Stimulated activated CD8-positive, alpha-beta memory T cell treated with anti-CD3 and anti-CD28 coated beads, Interleukin-15, amount 100 ng/mL, for 24 hours (primary cell): ENCODE data around the gene BRINP2.

Experiments used
- DNase-seq: peaks from one replicate; pipeline ENCODE4 v3.0.0-alpha.2; 2020; ENCODE audit warnings: low read depth

Gene BRINP2, protein sequence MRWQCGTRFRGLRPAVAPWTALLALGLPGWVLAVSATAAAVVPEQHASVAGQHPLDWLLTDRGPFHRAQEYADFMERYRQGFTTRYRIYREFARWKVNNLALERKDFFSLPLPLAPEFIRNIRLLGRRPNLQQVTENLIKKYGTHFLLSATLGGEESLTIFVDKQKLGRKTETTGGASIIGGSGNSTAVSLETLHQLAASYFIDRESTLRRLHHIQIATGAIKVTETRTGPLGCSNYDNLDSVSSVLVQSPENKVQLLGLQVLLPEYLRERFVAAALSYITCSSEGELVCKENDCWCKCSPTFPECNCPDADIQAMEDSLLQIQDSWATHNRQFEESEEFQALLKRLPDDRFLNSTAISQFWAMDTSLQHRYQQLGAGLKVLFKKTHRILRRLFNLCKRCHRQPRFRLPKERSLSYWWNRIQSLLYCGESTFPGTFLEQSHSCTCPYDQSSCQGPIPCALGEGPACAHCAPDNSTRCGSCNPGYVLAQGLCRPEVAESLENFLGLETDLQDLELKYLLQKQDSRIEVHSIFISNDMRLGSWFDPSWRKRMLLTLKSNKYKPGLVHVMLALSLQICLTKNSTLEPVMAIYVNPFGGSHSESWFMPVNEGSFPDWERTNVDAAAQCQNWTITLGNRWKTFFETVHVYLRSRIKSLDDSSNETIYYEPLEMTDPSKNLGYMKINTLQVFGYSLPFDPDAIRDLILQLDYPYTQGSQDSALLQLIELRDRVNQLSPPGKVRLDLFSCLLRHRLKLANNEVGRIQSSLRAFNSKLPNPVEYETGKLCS

DNA sequence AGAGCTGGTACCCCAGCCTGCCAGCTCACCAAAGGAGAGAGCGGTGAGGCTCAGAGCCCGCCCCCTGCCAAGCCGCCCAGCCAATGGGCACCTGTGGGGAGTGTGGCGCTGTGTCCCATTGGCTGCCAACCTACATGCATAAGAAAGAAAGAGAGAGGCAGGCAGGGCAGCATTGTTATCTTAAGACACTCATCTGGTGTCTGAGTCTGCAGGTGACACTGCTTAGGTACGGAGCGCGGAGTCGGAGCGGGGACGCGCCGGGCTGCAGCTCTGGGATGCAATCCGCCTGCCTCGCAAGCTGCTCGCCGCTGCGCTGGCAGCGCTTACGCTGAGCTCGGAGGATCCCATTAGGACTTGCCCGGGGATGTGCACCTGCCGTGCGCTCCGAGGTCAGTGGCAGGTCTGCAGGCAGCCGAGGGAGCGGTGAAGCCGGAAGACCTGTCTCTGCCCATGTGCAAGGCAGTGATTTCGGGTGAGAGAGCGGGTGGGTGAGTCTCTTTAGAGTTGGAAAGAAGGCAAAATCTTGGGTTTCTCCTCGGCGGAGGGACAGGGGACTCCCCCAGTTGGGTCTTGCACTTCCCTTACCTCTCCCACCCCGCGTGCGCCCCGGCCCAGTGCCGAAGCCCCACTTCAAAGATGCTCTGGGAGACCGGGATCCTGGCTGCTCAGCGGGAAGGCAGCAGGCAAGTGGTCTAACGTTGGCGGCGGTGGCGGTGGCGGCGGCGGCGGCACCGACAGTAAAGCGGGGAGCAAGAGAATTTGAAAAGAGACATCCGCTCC lies at the start of gene BRINP2:
BRINP2 (plus strand) TSS at position 203 of the 780 bp plus-strand sequence. CDS start 58,919 bp downstream, outside the sequence.
- DNase-seq: no peak

DNA sequence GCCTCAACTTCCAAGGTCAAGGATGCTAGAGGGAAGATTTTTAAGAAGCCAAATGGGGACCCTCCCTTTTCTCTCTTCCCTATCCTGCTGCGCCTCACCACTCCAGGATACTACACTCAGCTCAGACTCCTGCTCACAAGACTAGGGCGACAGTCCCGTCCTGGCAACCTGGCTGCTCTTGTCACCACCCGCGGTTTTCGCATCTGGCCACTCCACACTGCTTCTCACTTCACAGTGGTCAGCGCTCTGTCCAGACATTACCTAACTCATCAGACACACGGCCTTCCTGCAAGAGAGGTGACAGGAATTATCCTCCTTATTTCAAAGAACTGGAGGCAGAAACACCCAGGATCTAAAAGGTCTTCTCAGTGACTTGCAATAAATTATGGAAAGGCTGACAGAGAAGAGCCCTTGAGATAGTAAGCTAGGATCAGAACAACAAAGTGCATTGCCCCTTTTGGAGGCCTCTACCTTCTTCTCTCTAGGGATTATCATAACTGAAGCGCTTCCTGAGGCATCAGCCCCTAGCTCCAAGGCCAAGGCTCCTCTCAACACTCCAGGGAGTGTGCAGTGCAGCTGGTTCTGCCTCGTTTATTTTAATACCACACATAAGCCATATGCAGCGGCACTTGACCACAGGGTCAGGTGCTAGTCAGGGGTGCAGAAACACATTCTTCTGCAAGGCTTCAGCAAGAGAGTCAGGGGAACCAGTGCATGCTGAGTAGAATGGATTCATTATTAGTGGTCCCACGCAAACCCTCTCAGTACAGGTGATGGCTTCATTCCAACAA lies 48.1 kb upstream of the BRINP2 start:
- DNase-seq: no peak

DNA sequence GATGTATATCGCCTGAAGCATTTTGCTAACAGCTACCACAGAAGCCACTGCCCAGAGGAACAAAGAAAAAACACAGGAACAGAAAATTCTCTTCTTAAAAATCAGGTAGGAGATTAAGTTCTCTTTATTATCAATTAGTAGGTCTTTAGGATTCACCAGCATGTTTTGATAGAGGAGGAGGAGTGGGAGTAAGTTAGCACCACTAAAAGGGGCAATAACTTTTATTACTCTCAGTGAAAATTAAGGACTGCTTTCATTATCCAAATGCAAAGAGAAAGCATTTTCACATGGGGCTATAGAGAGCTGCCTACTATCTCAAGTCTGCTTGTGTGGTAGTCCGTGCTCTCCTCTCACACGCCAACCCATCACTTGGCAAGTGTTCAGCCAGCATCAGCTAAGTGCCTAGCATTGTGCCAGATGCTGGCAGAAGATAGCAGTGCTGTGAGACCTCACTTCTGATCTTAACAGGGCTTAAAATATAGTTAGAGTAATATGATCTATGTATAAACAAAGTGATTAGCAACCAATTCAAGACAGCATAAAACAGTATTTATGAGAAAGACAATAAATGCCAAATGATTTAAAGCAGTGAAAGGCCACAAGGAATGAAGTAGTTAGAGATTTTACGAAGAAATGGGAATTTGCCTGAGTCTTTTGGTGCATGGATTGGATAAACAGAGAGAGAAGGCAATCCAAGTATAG lies 46.0 kb upstream of the BRINP2 start:
- no peak for DNase-seq

DNA sequence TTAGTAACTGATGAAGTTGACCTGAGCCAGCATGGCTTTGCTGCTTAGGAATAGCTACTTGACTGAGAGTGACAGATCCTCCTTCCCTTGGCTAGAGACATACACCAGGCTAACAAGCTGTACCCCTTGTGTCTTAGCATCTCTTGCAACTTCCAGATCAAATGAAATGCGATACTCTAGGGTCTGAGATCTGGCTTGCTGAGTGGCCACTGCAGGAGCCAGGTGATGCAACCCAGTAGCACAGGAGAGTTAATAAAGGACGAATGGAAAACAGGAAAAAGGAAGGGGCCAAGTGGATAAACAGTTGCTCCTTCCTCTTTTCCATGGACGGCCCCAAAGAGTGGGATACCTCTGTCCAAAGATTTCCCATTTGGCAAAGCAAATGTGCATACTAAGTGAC lies 44.5 kb upstream of the BRINP2 start:
- no peak for DNase-seq

DNA sequence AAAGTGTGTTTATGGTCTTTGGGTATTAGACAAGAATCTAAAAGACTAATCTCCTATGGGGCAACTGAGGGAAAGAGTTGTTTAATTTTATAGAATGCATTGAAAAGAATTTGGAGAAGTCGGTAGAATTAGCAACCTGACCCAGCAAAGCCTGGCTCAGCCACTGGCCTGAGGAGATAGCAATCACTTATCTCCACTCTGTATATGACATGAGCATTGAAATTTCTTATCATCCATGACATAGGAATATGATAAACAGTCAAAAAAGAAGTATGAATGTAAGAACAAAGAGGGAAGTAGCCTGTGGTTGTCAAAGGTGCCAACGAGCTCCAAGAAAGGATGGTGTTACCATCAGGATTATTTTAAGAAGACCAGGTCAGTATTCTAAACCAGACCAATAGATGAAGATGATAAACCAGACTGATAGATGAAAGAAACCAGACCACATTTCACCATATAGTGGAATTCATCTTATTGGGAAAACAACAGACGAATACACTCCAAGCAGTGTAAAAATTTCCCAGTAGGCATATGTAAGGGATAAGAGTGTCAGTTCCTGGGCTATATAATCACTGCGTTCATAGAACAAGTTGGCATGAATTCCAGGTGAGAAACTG lies 42.0 kb upstream of the BRINP2 start:
- DNase-seq: no peak

DNA sequence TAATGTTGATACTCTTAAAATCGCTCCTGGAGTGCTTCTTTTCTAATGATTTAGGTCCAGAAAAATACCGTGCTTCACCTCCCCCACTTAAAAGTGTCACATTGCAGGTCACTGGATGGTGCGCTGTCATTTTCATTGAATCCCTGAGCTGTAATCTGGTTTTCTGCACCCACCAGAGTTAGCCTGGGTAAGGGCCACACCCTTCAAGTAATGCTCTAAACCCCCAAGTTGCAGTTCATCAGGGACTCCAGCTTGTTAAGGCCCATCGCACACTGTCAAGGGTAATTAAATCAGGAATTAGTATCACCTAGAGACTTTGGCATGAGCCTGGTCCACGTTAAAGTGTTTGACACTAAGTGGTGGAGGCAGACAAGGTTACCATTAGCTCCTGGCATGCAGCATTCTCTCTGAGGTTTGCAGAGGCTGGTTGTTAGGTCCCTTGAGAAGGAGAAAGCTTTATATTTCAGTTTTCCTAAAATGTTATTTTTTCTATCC lies 40.3 kb upstream of the BRINP2 start:
- no peak for DNase-seq

DNA sequence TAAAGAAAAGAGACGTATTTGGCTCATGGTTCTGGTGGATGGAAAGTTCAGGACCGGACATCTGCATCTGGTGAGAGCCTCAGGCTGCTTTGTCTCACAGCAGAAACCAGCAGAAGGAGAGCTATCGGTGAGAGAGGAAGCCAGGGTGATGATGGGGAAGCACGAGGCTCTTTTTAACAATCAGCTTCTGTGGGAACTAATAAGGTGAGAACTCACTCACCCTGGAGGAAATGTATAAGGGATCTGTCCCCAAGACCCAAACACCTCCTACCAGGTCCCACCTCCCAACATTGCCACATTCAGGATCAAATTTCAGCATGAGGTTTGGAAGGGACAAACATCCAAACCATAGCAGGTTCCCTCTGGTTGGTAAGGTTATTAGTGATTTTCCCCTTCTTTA lies 39.0 kb upstream of the BRINP2 start:
- DNase-seq: no peak

DNA sequence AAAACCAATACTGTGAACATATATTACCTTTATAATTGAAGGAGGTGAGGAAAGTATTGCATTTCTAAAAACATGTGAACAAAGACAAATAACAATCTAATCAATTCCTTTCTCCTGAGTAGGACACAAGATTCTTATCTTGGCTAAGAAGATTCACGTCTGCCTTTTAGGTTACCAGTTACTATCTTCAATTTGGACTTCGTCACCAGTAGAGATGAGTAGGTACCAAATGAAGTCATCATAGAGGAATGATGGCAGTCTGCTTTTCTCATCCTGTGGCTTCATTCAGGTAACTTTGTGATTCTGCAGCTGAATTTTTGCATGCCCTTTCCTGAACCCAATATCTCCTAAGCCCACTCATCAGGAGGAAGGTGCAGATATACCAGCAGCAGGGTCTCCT lies 38.6 kb upstream of the BRINP2 start:
- DNase-seq: no peak

DNA sequence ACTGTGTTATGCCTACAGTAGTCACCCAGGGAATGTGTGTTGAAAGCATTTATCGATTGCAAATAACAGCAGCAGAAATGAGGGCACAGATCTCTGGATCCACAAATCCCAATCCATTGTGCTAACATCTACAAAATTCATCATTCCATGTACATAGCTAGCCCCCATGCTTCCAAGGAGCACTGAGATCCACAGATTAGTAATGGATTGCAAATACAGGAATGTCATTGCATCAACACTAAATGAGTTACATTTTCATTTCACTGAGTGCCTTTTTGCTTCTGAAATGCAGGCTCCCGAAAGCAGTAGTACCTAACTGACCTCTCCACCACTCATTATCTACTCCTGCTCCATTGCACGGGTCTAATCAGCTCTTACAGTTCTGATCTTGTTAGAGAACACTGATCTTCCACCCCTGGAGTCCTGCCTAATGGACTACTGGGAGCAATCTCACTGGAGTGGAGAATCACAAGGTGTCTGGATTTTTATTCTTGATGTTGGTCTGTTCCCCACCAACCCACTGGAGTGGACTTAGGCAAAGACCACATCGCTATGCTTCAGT lies 36.7 kb upstream of the BRINP2 start:
- DNase-seq: no peak

DNA sequence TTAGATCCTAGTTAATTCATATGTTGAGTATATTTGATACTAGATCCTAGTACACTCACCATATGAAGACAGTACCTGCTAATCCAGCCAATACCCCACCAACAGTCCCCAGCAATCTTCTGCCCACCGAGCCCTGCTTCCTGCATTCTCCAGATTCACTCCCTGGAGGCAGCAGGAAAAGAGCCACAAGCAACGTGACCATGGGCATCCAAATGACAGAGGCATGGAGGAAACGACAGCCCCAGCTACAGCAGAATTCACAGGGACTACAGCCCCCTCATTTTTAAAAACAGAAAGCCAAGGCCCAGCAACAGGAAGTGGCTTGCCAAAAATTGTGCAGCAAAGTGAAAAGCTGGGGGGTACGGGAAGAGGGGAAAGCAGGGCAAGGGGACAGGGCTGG lies 35.5 kb upstream of the BRINP2 start:
- no peak for DNase-seq

DNA sequence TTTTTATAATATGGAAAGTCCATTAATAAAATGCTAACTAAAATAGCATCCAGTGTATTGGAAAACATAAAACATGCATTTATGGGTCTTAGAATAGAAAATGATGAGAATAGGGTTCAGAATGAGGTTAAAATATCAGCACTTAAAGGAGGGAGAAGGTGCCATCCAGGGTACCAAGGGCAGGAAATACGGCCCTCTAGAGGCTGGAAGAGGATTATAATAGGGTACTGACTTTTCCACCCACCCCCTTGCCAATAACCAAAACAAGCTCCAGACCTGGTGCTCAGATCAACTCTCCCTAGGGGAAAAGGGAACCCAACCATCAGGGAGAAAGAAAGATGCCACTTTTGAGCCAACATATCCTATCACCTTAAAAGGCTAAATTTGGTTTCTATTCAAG lies 32.9 kb upstream of the BRINP2 start:
- no peak for DNase-seq

DNA sequence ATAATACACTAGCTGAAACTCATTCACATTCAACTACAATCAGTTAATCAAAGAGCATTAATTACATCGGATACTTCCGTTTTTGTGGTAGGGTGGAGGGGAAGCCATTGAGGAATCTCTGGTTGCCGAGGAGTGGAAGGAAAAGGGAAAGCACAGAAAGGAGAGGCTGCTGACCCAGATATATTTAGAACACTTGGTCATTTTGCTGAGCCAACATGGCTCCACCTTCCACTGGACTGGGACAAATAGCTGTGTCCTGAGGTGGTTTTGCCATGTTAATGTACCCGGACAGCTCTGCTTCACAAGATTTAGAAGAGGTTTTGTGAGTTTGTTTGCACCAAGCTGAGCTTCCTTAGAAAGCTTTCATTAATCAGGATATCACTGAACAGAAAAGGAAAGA lies 32.4 kb upstream of the BRINP2 start:
- DNase-seq: no peak

DNA sequence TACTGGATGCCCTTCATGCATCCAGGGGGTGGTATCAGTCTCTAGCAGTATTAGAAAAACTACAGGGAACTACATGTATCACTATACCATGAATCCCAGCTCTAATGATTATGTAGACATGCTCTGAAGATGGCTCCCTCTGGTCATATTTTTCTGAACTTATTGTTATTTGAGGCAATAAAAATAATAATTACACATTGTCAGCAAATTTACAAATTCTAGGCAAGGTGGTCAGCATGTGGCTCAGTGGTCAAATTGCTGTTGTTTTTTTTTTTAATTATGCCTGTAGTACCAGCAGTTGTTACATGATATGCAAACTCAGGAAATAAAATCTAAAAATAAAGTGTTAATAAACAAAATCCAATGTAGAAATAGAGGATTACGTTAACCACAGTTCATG lies 28.7 kb upstream of the BRINP2 start:
- DNase-seq: no peak

DNA sequence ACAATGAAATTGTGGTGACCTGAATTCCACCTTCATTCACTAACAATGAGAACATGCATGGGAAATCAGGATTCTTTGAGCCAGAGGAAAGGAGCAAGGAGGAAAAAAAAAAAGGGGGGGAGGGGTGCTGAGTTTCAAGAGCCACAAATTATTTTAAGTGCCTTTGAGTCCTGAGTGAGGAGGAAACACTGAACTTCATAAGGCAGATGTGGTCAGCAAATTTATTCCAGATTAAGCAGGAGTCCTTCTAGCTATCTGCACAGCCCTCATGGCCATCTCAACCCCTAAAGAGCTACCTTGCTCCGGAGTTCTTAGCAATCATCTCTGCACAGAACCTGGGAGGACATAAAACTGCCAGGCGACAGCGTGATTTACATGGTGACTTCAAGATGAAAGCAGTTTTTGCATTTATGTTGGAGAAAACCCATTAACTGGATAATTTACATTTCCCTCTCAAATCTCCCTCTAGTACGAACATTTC lies 27.9 kb upstream of the BRINP2 start:
- no peak for DNase-seq

DNA sequence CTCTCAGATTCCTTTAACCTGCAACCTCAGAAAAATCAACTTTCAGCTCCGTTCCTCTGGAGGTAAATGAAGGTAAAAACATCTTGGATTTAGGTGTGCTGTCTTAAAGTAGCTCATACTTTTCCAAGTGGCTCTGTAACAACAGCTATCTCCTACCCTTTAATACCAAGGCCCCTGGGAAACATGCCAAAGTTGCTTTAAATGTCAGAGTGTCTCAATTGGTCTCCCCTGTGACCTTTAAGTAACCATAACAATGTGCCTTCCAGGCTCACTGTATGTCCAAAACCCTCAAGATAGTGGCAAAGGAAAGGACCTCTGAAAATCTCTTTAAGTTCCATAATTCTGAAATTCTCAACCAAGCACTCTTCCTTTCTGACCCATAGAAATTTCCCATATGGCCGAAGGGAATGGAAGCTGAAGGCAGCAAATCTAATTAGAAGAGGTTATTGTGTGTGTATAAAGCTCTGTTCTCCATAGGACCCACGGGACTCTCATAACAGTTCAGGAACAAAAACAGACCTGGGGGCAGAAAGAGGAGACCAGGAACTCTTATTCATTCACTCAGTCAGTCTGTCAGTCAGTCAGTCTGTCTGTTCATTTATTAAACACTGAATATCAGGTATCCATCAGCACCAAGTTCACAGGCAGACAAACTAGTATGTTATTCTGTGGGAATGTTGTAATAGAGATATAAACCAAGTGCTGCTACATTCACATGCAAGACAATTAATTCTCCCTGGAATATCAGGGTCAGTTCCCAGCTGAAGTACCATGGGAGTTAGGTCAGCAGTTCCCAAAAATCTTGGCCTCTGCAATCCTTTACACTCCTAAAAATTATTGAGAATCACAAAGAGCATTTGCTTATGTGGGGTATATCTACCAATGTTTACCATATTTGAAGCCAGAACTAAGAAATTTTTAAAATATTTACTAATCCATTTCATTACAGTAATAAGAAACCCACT lies 25.4 kb upstream of the BRINP2 start:
- no peak for DNase-seq

DNA sequence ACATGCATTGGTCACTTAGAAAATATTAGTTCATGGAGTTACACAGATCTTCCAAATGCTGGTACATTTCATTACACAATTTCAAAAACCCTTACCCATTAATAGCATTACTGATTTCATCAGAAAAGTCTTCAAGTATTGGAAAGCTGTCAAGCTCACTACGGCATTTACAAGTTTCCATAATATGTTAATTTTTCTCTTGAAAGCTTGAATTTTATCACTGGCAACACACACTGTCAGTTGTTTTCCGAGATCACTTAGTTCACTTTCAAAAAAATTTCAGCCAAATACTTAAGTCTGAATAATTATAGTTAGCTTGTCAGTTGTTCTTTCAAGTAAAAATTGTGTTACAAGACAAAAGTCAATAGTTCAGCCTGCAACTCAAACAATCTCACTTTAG lies 24.3 kb upstream of the BRINP2 start:
- no peak for DNase-seq

DNA sequence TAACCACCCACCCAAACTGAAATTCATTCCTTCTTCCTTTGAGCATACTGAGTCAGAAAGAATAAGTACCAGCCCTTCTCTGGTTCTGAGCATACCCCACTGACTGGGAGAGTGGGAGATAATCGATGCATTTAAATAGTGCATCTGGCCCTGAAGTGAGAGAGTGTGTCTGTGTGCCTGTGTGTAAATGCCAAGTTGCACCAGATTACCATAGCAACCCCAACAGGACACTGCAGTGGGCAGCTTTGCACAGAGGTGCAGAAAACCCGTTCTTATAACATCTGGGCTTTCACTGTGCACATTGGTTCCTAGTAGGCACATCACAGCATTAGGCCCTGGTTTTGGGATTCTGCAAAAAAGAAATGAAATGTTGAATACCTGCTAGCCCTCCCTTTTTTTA lies 8.5 kb upstream of the BRINP2 start:
- DNase-seq: no peak

DNA sequence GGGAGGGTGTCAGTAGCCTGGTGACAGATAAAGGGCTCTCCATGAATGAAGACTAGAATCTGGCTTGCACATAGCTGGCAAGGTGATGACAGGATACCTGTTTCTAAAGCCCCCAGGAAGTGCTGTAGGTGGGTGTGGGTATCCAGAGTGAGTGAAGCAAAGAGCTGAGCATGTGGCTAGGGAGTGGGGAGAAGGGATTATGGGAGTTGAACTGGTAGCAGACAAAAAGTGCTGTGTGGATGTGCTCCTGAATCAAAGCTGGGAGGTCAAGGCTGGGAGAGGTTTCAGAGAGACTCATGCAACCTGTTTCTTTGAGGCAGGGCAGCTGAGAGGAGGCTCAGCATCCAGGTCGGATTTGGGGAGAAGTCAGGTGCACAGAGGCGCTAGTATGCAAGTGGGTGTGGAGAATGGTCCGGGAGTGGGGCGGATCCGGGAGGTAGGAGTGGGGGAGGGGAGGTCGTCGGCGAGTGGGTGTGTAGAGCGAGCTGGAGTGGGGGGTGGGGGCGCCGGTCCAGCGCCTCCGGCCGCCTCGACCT lies 6.8 kb upstream of the BRINP2 start:
- DNase-seq: no peak
